Myocyte (in vitro differentiated cells): ENCODE measurements around the gene CRYZL1. TPM values are rescaled to one million over a fixed set of nuclear protein-coding genes. Genes with fewer than 3 reads are reported as not detected.

Experiments used
- DNase-seq: peaks from one replicate; pipeline ENCODE4 v3.0.0-alpha.2; 2012; ENCODE audit warnings: low read depth
- total RNA-seq: library from RNA; depleted of rRNA; stranded (reverse); fragments of >200 nt; gene quantifications from 2 replicates; pipeline ENCODE4 v1.2.3, GENCODE V29; 2014

CRYZL1 gene
- total RNA-seq, 1 donor from 2014 or later = 13.7 TPM

DNA sequence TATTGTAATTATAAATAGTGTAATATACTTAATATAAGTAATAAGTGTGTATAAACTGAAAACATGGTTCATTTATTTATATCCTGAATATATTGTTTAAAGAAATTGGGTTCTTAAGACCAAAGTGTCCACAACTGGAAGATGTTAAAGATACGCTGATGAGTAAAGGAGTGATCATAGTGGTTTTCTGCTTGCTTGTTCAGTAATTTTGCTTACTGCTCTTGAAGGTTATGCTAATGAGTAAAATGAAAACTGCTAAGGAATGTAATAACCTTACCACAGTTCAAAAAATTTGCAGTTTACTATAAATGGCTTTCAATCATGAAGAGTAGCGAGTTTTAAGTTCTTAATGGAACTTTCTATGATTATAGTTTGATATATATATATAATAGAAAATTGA, 75.0 kb downstream of the CRYZL1 start:
- DNase-seq = no peak

GRCh38 chr21:33562389-33562788, 79.2 kb downstream of the CRYZL1 start:
- DNase-seq = no peak

DNA sequence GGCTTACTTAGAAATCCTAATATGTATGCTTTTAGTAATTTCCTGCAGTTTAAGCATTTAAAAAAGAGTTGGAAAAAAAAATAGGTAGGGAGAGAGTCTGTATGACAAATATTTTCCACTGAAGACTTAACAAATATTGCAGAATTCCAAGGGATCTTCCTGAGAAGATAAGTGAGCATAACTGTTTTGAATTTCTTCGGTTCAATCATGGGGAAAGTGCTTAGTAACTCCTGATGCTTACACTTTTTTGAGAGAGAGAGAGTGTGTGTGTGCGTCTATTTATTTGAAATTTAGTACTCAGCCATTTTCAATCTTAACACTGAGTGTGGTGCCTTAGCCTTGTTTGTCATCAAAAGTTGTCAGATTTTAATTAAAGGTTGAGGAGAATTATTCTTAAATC, 80.2 kb downstream of the CRYZL1 start:
- no peak for DNase-seq

DNA sequence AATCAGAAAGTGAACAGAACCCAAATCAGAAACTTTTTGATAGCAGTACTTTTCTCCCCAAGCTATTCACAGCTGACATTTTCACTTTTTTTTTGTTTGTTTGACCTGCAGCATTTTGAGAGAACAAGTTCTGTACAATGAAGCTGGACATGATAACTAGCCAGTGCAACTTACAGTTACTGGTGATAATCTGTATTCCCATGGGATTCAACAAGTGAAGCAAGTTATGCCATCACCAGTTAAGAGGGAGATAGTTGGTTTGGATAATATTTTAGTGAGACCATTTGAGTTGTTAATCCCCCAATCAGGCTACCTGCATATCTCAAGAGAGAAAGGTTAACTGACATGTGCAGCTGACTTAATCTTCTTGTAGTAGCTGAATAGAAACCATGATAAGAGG, 80.6 kb downstream of the CRYZL1 start:
- no peak for DNase-seq

- no peak for DNase-seq
Measured at GRCh38 chr21:33559813-33560212, 81.7 kb downstream of the CRYZL1 start.

GRCh38 chr21:33558777-33559421, 82.6 kb downstream of the CRYZL1 start:
- DNase-seq = no peak

DNA sequence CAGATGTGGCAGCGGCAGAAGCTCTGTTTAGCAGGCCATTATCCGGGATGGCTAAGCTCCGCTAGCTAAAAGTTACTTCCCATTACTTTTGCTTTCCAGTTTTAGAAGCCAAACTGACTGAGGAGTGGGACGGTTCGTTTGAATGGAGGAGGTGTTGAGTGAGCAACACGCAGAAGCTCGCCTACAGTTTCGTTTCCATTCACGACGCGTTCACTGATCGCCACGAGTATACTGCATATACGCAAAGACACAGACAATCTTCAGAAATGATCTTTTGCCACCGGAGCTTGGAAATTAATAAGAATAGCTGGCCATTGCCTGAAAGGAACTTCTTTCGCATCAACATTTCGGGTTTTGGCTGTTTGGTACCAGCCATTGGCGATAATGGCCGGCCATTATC, 84.1 kb downstream of the CRYZL1 start:
- DNase-seq = no peak

- no peak for DNase-seq
Measured at GRCh38 chr21:33554982-33555344, 86.6 kb downstream of the CRYZL1 start.

DNA sequence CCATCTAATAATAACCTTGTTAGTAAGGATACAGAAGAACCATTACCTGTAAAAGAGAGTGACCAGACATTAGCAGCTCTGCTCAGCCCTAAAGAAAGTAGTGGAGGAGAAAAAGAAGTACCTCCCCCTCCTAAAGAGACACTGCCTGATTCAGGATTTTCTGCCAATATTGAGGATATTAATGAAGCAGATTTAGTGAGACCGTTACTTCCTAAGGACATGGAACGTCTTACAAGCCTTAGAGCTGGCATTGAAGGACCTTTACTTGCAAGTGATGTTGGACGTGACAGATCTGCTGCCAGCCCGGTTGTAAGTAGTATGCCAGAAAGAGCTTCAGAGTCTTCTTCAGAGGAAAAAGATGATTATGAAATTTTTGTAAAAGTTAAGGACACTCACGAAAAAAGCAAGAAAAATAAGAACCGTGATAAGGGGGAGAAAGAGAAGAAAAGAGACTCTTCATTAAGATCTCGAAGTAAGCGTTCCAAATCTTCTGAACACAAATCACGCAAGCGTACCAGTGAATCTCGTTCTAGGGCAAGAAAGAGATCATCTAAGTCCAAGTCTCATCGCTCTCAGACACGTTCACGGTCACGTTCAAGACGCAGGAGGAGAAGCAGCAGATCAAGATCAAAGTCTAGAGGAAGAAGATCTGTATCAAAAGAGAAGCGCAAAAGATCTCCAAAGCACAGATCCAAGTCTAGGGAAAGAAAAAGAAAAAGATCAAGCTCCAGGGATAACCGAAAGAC, 87.1 kb downstream of the CRYZL1 start:
- no peak for DNase-seq

DNA sequence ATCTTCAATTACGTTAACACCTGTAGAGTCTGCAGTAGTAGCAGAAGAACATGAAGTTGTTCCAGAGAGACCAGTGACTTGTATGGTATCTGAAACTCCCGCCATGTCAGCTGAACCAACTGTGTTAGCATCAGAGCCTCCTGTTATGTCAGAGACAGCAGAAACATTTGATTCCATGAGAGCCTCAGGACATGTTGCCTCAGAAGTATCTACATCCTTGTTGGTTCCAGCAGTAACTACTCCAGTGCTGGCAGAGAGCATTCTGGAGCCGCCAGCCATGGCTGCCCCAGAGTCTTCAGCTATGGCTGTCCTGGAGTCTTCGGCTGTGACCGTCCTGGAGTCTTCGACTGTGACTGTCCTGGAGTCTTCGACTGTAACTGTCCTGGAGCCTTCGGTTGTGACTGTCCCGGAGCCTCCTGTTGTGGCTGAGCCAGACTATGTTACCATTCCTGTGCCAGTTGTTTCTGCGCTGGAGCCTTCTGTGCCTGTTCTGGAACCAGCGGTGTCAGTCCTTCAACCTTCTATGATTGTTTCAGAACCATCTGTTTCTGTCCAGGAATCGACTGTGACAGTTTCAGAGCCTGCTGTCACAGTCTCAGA, 88.4 kb downstream of the CRYZL1 start:
- no peak for DNase-seq

- DNase-seq = no peak
Measured at GRCh38 chr21:33552093-33552998, 89.2 kb downstream of the CRYZL1 start.

- no peak for DNase-seq
Measured at GRCh38 chr21:33551664-33552063, 89.9 kb downstream of the CRYZL1 start.

- DNase-seq = no peak
Measured at GRCh38 chr21:33550772-33551660, 90.5 kb downstream of the CRYZL1 start.

- no peak for DNase-seq
Measured at GRCh38 chr21:33549848-33550771, 91.4 kb downstream of the CRYZL1 start.

DNA sequence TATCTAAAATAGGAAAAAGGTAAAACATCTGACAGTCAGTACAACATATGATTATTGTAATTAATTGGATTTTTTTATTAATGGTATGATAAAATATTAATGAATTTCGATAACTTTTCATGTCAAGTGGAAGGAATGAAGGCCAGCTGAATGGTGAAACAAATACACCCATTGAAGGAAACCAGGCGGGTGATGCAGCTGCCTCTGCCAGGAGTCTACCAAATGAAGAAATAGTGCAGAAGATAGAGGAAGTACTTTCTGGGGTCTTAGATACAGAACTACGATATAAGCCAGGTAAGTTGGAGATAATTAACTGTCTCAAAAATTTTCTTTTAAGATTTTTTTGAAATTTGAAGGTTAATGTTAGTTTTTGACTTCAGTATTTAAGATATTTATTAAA, 95.5 kb downstream of the CRYZL1 start:
- DNase-seq = no peak

GRCh38 chr21:33544451-33545195, 96.9 kb downstream of the CRYZL1 start:
- DNase-seq = no peak

DNA sequence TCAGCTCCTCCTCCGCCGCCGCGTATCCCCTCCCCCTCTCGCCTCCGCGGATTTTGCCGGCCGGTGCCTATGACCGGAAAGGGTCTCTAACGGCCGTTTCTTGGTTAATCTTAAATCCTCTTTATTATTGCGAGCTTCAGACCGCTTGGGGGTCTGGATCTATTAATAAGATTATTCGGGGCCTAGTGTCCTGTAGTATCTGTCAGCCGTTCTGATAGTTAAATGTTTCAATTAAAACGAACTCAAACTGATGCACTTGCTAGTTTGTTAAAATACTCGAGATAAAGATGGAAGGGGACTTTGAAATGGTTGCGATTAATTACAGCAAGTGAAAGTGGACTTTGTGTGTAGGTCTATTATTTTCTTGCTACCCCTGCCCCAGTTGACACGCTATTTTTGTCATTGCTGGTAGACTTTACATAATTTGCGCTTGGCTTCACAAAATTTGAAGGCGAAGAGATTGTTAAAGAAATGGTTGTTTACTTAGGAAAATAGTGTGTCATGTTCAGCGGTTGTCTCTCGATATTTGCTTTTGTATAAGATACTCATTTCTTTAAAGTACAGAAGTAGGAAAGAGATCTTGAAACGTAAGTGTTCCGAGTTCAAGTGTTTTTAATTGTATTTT, 97.9 kb downstream of the CRYZL1 start:
- peak; percentile 3 for DNase-seq
